Suprapubic skin (tissue), 4 donors: ENCODE measurements around the gene RNF44. TPM values are rescaled to one million over a fixed set of nuclear protein-coding genes. Genes with fewer than 3 reads are reported as not detected.

ENCODE experiments used
- total RNA-seq, 4 donors: library from RNA; depleted of rRNA; stranded (reverse); fragments of >200 nt; gene quantifications; one replicate each; pipeline ENCODE4 v1.1.0, GENCODE V29; 2016

The RNF44 gene
- total RNA-seq, 4 donors from 2014 or later: 36.9 to 65.9 (median 46.3) TPM

Other genes starting within 250 kb of the RNF44 start
- 100 to 1,000 TPM in 3 of 4 donors, 10 to 100 TPM in 1; 98.1 to 116 (median 109) TPM for gene KIAA1191, start 175.6 kb downstream of the RNF44 start, total RNA-seq
- 10 to 100 TPM in 3 of 4 donors, 1 to 10 TPM in 1; 7.1 to 36.4 (median 21.2) TPM for gene ARL10, start 171.9 kb downstream of the RNF44 start, total RNA-seq
- gene NOP16, start 148.8 kb downstream of the RNF44 start, total RNA-seq: 10 to 100 TPM; 21.9 to 33.9 (median 30.5) TPM
- gene HIGD2A, start 148.7 kb downstream of the RNF44 start, total RNA-seq: 100 to 1,000 TPM; 119 to 173 (median 161) TPM
- gene CLTB, start 120.9 kb downstream of the RNF44 start, total RNA-seq: 100 to 1,000 TPM; 298 to 644 (median 435) TPM
- 10 to 100 TPM; 28.8 to 41.9 (median 37.1) TPM for gene FAF2, start 89.0 kb downstream of the RNF44 start, total RNA-seq
- under 1 TPM in 2 of 4 donors, not detected in 2; 0.10 to 0.23 TPM for gene CDHR2, start 11.9 kb upstream of the RNF44 start, total RNA-seq
- 1 to 10 TPM in 3 of 4 donors, under 1 TPM in 1; 0.24 to 2.8 (median 1.5) TPM for gene GPRIN1, start 72.8 kb upstream of the RNF44 start, total RNA-seq
- gene SNCB, start 93.1 kb upstream of the RNF44 start, total RNA-seq: not detected
- not detected for gene EIF4E1B, start 93.3 kb upstream of the RNF44 start, total RNA-seq
- gene TSPAN17, start 110.1 kb upstream of the RNF44 start, total RNA-seq: 10 to 100 TPM; 14.6 to 22.3 (median 17.7) TPM